ENCODE results near the gene SPHK1. TPM values are rescaled to one million over a fixed set of nuclear protein-coding genes. Genes with fewer than 3 reads are reported as not detected.
A peak's percentile ranks its signal among the peaks of the same experiment; 100 is the strongest.

Gene SPHK1
- total and polyA plus RNA-seq, 12 donors, result 0.53 to 15.3 (median 4.7) TPM

GRCh38 chr17:76426853-76427252 is 42.4 kb downstream of the SPHK1 start:
- H3K27me3 ChIP-seq, result no peaks in the 10 kb centered on the region
- H3K4me3 ChIP-seq, result no peak overlapping the region
- WGBS, 4 donors, result 79 to 94% (median 91%) methylated on average over 3 of the region's 3 CpGs
- H3K36me3 ChIP-seq (replicated peaks in 1 of 2), result no peaks in the 10 kb centered on the region
- no peak overlapping the region for H3K27ac ChIP-seq
- intact Hi-C loops (cut with DNase I), result no loop called here
- H3K4me1 ChIP-seq (replicated peaks in 1 of 2), result peaks cover 0 to 4% of the 10 kb centered on the region in 2 donors
- TF ChIP-seq POLR2A (IDR thresholded peaks at IDR 0.05), result no peak
- TF ChIP-seq, protein P1, sequence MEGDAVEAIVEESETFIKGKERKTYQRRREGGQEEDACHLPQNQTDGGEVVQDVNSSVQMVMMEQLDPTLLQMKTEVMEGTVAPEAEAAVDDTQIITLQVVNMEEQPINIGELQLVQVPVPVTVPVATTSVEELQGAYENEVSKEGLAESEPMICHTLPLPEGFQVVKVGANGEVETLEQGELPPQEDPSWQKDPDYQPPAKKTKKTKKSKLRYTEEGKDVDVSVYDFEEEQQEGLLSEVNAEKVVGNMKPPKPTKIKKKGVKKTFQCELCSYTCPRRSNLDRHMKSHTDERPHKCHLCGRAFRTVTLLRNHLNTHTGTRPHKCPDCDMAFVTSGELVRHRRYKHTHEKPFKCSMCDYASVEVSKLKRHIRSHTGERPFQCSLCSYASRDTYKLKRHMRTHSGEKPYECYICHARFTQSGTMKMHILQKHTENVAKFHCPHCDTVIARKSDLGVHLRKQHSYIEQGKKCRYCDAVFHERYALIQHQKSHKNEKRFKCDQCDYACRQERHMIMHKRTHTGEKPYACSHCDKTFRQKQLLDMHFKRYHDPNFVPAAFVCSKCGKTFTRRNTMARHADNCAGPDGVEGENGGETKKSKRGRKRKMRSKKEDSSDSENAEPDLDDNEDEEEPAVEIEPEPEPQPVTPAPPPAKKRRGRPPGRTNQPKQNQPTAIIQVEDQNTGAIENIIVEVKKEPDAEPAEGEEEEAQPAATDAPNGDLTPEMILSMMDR (IDR thresholded peaks at IDR 0.05), result no peak
- H3K9me3 ChIP-seq (replicated peaks in 1 of 3), result no peaks in the 10 kb centered on the region
- no peak for DNase-seq

DNA sequence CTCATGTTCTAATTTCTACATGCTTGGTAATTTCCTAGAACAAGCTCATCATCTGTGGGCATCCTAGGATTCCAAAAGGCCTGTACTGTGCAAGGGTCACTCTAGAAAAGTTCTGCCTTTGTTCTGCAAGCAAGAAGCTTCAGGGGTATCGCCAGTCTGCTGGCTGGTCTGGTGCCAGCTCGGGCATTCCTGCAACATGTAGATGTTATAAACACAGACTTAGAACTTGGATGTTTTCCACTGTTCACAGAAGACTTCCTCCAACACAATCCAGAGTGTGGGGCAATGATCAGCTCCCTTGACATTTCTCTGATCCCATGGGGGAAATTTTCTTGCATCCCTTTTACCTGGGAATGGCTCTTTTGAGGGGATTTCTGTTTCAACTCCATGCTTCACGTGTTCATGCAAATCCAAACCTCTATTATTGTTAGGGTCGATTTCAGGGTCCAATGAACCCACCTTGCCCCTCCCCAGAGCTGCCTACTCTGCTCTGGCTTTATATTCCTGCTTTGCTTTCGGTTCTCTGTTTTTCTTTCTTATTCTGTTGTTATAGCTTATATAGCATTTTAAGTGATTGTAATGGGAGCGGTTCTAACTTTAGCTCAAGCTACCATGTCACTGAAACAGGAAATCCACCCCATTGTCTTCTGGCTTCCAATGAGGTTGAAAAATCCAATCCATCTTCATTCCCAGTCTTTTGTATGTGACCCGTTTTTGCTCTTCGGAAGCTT is 43.3 kb downstream of the SPHK1 start:
- WGBS, 4 donors, result 73 to 84% (median 81%) methylated on average over 8 of the region's 8 CpGs
- H3K27ac ChIP-seq, result peak overlapping the region in 2 of 5 donors; percentile 44 to 53
- TF ChIP-seq, protein P1 (IDR thresholded peaks at IDR 0.05), result no peak
- TF ChIP-seq POLR2A (IDR thresholded peaks at IDR 0.05), result no peak

GRCh38 chr17:76428511-76428910 is 44.1 kb downstream of the SPHK1 start:
- H3K4me1 ChIP-seq (replicated peaks in 1 of 2), result peaks cover 0 to 4% of the 10 kb centered on the region in 2 donors
- WGBS, 4 donors, result 88 to 100% (median 94%) methylated on average over 1 of the region's 1 CpG
- H3K4me3 ChIP-seq, result no peak overlapping the region
- H3K9me3 ChIP-seq (replicated peaks in 1 of 3), result no peaks in the 10 kb centered on the region
- TF ChIP-seq, protein P1 (IDR thresholded peaks at IDR 0.05), result no peak
- no peak for TF ChIP-seq POLR2A (IDR thresholded peaks at IDR 0.05)
- H3K27ac ChIP-seq, result no peak overlapping the region
- H3K36me3 ChIP-seq (replicated peaks in 1 of 2), result no peaks in the 10 kb centered on the region
- no peaks in the 10 kb centered on the region for H3K27me3 ChIP-seq
- intact Hi-C loops (cut with DNase I), result no loop called here
- no peak for DNase-seq

More for the DNA sequence above, 43.3 kb downstream of the SPHK1 start:
- Histone ChIP-seq H3K9me3 (replicated peaks in 1 of 3) (no peaks in the 10 kb centered on the region), H3K4me1 (replicated peaks in 1 of 2) (peaks cover 0 to 4% of the 10 kb centered on the region in 2 donors), H3K4me3 (no peak overlapping the region), H3K36me3 (replicated peaks in 1 of 2) (no peaks in the 10 kb centered on the region), H3K27me3 (no peaks in the 10 kb centered on the region)
- intact Hi-C loops (cut with DNase I), result no loop called here
- peak in 1 of 7 donors; percentile 21 for DNase-seq

DNA sequence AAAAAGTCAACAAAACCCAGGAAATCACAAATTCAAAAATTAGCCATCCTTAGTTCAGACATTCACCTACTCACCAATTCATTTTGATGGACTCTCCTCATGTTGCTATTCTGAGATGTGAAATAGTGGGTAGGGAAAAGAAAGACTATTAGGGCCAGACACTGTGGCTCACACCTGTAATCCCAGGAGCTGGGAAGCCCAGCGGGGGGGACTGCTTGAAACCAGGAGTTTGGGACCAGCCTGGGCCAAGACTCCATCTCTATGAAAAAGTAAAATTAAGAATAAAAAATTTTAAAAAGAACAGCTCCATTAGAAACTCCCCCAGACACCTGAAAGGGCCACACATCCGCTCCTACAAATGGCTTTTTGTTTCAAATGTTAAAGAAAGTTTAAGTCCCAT is 47.1 kb downstream of the SPHK1 start:
- WGBS, 4 donors, result 85 to 98% (median 94%) methylated on average over 2 of the region's 2 CpGs
- no peaks in the 10 kb centered on the region for H3K27me3 ChIP-seq
- intact Hi-C loops (cut with DNase I), result loop anchor here in 1 of 2 donors (2.0 kb wide), 1 partner anchor 17 kb away; no protein-coding TSS in a partner anchor
- H3K4me1 ChIP-seq (replicated peaks in 1 of 2), result peaks cover 0 to 4% of the 10 kb centered on the region in 2 donors
- no peak for DNase-seq
- H3K27ac ChIP-seq, result no peak overlapping the region
- no peaks in the 10 kb centered on the region for H3K9me3 ChIP-seq (replicated peaks in 1 of 3)
- H3K36me3 ChIP-seq (replicated peaks in 1 of 2), result no peaks in the 10 kb centered on the region
- TF ChIP-seq, protein P1 (IDR thresholded peaks at IDR 0.05), result no peak
- TF ChIP-seq POLR2A (IDR thresholded peaks at IDR 0.05), result no peak
- no peak overlapping the region for H3K4me3 ChIP-seq
